ENCODE measurements around the gene MAGEA6.
"Not testable (repeated sequence)": the region's sequence is repeated elsewhere in the genome, so short reads cannot be mapped to it uniquely, and the experiment has no call there.

MAGEA6 gene

GRCh38 chrX:152769549-152770289, at the start of gene MAGEA6:
Gene MAGEA6, minus strand, starts transcription at chrX:152769689. Its CDS starts 2,039 bp downstream, at chrX:152767650.
- not testable (repeated sequence) for DNase-seq; H3K36me3 ChIP-seq; H3K9me3 ChIP-seq (ENCODE audit: severe bottlenecking); H3K4me3 ChIP-seq (ENCODE audit: low read depth, low read length); H3K27ac ChIP-seq; H3K27me3 ChIP-seq (ENCODE audit: insufficient read depth, low read depth, severe bottlenecking)

GRCh38 chrX:152819266-152819665, 49.8 kb upstream of the MAGEA6 start:
- no peak for DNase-seq
- Histone ChIP-seq H3K9me3 (ENCODE audit: severe bottlenecking) (no peaks in the 10 kb centered on the region), H3K36me3 (no peaks in the 10 kb centered on the region), H3K4me3 (ENCODE audit: low read depth, low read length) (no peak overlapping the region), H3K27me3 (ENCODE audit: insufficient read depth, low read depth, severe bottlenecking) (peaks cover 16% of the 10 kb centered on the region), H3K27ac (no peak overlapping the region)
- no peak for TF ChIP-seq CTCF (IDR thresholded peaks at IDR 0.05; ENCODE audit: low read depth, low read length)

GRCh38 chrX:152818356-152818755, 48.9 kb upstream of the MAGEA6 start:
- no peaks in the 10 kb centered on the region for H3K36me3 ChIP-seq
- H3K9me3 ChIP-seq (ENCODE audit: severe bottlenecking), result no peaks in the 10 kb centered on the region
- no peak overlapping the region for H3K4me3 ChIP-seq (ENCODE audit: low read depth, low read length)
- peaks cover 16% of the 10 kb centered on the region for H3K27me3 ChIP-seq (ENCODE audit: insufficient read depth, low read depth, severe bottlenecking)
- H3K27ac ChIP-seq, result no peak overlapping the region
- no peak for TF ChIP-seq CTCF (IDR thresholded peaks at IDR 0.05; ENCODE audit: low read depth, low read length)
- no peak for DNase-seq

GRCh38 chrX:152817078-152817764, 47.7 kb upstream of the MAGEA6 start:
- Histone ChIP-seq H3K9me3 (ENCODE audit: severe bottlenecking) (no peaks in the 10 kb centered on the region), H3K27ac (no peak overlapping the region), H3K27me3 (ENCODE audit: insufficient read depth, low read depth, severe bottlenecking) (peaks cover 9% of the 10 kb centered on the region), H3K36me3 (no peaks in the 10 kb centered on the region), H3K4me3 (ENCODE audit: low read depth, low read length) (no peak overlapping the region)
- TF ChIP-seq CTCF (IDR thresholded peaks at IDR 0.05; ENCODE audit: low read depth, low read length), result peak; percentile 60
- peak; percentile 53 for DNase-seq

GRCh38 chrX:152814048-152814447, 44.6 kb upstream of the MAGEA6 start:
- no peaks in the 10 kb centered on the region for H3K9me3 ChIP-seq (ENCODE audit: severe bottlenecking)
- H3K36me3 ChIP-seq, result no peaks in the 10 kb centered on the region
- no peak overlapping the region for H3K27ac ChIP-seq
- no peak overlapping the region for H3K4me3 ChIP-seq (ENCODE audit: low read depth, low read length)
- no peak for DNase-seq
- no peak for TF ChIP-seq CTCF (IDR thresholded peaks at IDR 0.05; ENCODE audit: low read depth, low read length)
- no peaks in the 10 kb centered on the region for H3K27me3 ChIP-seq (ENCODE audit: insufficient read depth, low read depth, severe bottlenecking)

- Histone ChIP-seq H3K36me3 (no peaks in the 10 kb centered on the region), H3K27ac (no peak overlapping the region), H3K4me3 (ENCODE audit: low read depth, low read length) (no peak overlapping the region), H3K9me3 (ENCODE audit: severe bottlenecking) (no peaks in the 10 kb centered on the region), H3K27me3 (ENCODE audit: insufficient read depth, low read depth, severe bottlenecking) (peaks cover 3% of the 10 kb centered on the region)
- no peak for DNase-seq
- no peak for TF ChIP-seq CTCF (IDR thresholded peaks at IDR 0.05; ENCODE audit: low read depth, low read length)
Measured at GRCh38 chrX:152813206-152813605, 43.7 kb upstream of the MAGEA6 start.

Measured in WERI-Rb-1 (cell line).